Mesenchymal stem cell (in vitro differentiated cells and primary cell): ENCODE results near the gene DPYD.

Experiments used
- DNase-seq: peaks from one replicate; pipeline ENCODE4 v3.0.0-alpha.2; 2013
- H2AFZ ChIP-seq: one replicate; pipeline ENCODE4 v1.6.1; 2013; ENCODE audit warnings: low read depth, mild to moderate bottlenecking, control low read depth, inconsistent platforms, low read length, moderate library complexity
- H2AK5ac ChIP-seq: 2 replicates; pipeline ENCODE4 v1.6.1; 2013; ENCODE audit warnings: low read length, moderate library complexity, mild to moderate bottlenecking, inconsistent platforms; ENCODE audit not compliant: severe bottlenecking
- H2BK120ac ChIP-seq: one replicate; pipeline ENCODE4 v1.6.1; 2013; ENCODE audit warnings: low read depth, mild to moderate bottlenecking, inconsistent platforms, low read length, moderate library complexity
- H2BK12ac ChIP-seq, 2 experiments: one replicate each; pipeline ENCODE4 v1.6.1; 2013; ENCODE audit warnings: inconsistent platforms in 2 of 2, low read length in 2 of 2, mild to moderate bottlenecking in 2 of 2, moderate library complexity in 2 of 2, control low read depth in 1 of 2
- H2BK15ac ChIP-seq: one replicate; pipeline ENCODE4 v1.6.1; 2013; ENCODE audit warnings: mild to moderate bottlenecking, low read depth, inconsistent platforms; ENCODE audit not compliant: poor library complexity, severe bottlenecking
- H2BK5ac ChIP-seq: 2 replicates; pipeline ENCODE4 v1.6.1; 2013; ENCODE audit warnings: low read depth, mild to moderate bottlenecking, low read length, control low read depth, inconsistent platforms; ENCODE audit not compliant: poor library complexity, severe bottlenecking
- H3K14ac ChIP-seq, 2 experiments: one replicate each; pipeline ENCODE4 v1.6.1; 2013; ENCODE audit warnings: inconsistent platforms in 2 of 2, low read length in 2 of 2, control low read depth in 1 of 2, mild to moderate bottlenecking in 1 of 2, moderate library complexity in 1 of 2
- H3K18ac ChIP-seq, 2 experiments: one replicate each; pipeline ENCODE4 v1.6.1; 2013; ENCODE audit warnings: inconsistent platforms in 2 of 2, low read length in 2 of 2, control low read depth in 1 of 2, low read depth in 1 of 2, mild to moderate bottlenecking in 1 of 2
- H3K23ac ChIP-seq, 2 experiments: one replicate each; pipeline ENCODE4 v1.6.1; 2013; ENCODE audit warnings: inconsistent platforms in 2 of 2, low read length in 2 of 2, mild to moderate bottlenecking in 2 of 2, moderate library complexity in 2 of 2, control low read depth in 1 of 2
- H3K27ac ChIP-seq: 2 replicates; pipeline ENCODE4 v1.5.1; 2013; ENCODE audit warnings: mild to moderate bottlenecking, moderate library complexity, low read length, control low read depth, inconsistent platforms; ENCODE audit not compliant: poor library complexity, severe bottlenecking
- H3K27me3 ChIP-seq, 2 experiments: 2 replicates each; pipeline versions ENCODE4 v1.6.1 to v1.7.0; 2013; ENCODE audit warnings: low read length in 2 of 2, mild to moderate bottlenecking in 2 of 2, moderate library complexity in 2 of 2, control low read depth in 1 of 2, inconsistent platforms in 1 of 2; ENCODE audit not compliant: control insufficient read depth in 1 of 2, insufficient read depth in 1 of 2
- H3K36me3 ChIP-seq, 2 experiments: 2 replicates each; pipeline versions ENCODE4 v1.6.1 to v1.7.0; 2013; ENCODE audit warnings: low read length in 2 of 2, control low read depth in 1 of 2, inconsistent platforms in 1 of 2, low read depth in 1 of 2, mild to moderate bottlenecking in 1 of 2; ENCODE audit not compliant: insufficient read depth in 2 of 2, control insufficient read depth in 1 of 2
- H3K4ac ChIP-seq, 2 experiments: one replicate each; pipeline ENCODE4 v1.6.1; 2013; ENCODE audit warnings: inconsistent platforms in 2 of 2, low read length in 2 of 2, mild to moderate bottlenecking in 2 of 2, moderate library complexity in 2 of 2, control low read depth in 1 of 2, low read depth in 1 of 2
- H3K4me1 ChIP-seq: 2 replicates; pipeline ENCODE4 v1.6.1; 2013; ENCODE audit warnings: low read depth, low read length, control low read depth; ENCODE audit not compliant: control insufficient read depth, insufficient read depth
- H3K4me2 ChIP-seq: 2 replicates; pipeline ENCODE4 v1.6.1; 2013; ENCODE audit warnings: low read length, mild to moderate bottlenecking, inconsistent platforms; ENCODE audit not compliant: poor library complexity, severe bottlenecking
- H3K4me3 ChIP-seq, 2 experiments: 2 replicates each; pipeline versions ENCODE4 v1.5.1 to v1.7.0; 2013; ENCODE audit warnings: low read length in 2 of 2, mild to moderate bottlenecking in 2 of 2, control low read depth in 1 of 2, low read depth in 1 of 2; ENCODE audit not compliant: insufficient read depth in 1 of 2
- H3K79me1 ChIP-seq: replicated peaks from 2 replicates; pipeline ENCODE4 v1.6.1; 2013; ENCODE audit warnings: mild to moderate bottlenecking, control low read depth, low read length, inconsistent platforms; ENCODE audit not compliant: poor library complexity, severe bottlenecking
- H3K9ac ChIP-seq: 2 replicates; pipeline ENCODE4 v1.7.0; 2013; ENCODE audit warnings: mild to moderate bottlenecking, low read length, moderate library complexity
- H3K9me3 ChIP-seq: 2 replicates; pipeline ENCODE4 v1.7.0; 2013; ENCODE audit warnings: mild to moderate bottlenecking, low read length; ENCODE audit not compliant: control insufficient read depth
- H4K8ac ChIP-seq: one replicate; pipeline ENCODE4 v1.6.1; 2013; ENCODE audit warnings: inconsistent platforms, mild to moderate bottlenecking, low read length, moderate library complexity
- H4K91ac ChIP-seq: one replicate; pipeline ENCODE4 v1.6.1; 2013; ENCODE audit warnings: mild to moderate bottlenecking, low read length, inconsistent platforms
- WGBS: methylation state at CpG from one replicate; pipeline ENCODE4 v1.1.7; 2013; ENCODE audit warnings: mixed read lengths; 5-methylcytosine and 5-hydroxymethylcytosine counted together

Gene DPYD

DNA sequence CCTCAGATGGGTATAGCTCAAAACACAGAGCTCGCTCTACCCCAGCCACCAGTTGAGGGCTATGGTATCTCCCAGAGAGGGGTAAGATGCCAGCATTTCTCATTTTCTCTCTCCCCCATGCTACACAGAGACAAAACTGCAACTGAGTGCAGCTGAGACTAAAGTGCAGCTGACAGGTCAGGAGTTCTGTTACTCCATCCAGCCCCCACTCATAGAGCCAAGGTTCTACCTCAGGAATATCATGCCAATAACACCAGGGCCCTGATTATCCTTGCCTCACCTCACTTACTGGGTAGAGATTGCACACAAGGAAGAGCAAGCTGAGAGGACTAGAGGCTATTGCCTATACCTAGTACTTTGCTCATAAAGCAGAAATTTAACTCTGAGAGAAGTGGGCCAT lies 34.6 kb downstream of the DPYD start:
- Histone ChIP-seq H3K36me3 (peaks cover 0 to 16% of the 10 kb centered on the region in 2 experiments), H2BK120ac (no peak overlapping the region), H3K4me1 (no peaks in the 10 kb centered on the region), H3K27me3 (no peaks in the 10 kb centered on the region), H3K79me1 (peaks cover 13% of the 10 kb centered on the region), H3K9me3 (peaks cover 6% of the 10 kb centered on the region), H3K18ac (no peak overlapping the region), H2BK15ac (no peak overlapping the region), H3K4me2 (no peak overlapping the region), H3K9ac (no peak overlapping the region), H3K4me3 (no peak overlapping the region), H3K27ac (no peak overlapping the region), H2BK12ac (no peak overlapping the region), H4K91ac (no peak overlapping the region), H3K14ac (no peak overlapping the region), H3K23ac (no peak overlapping the region), H4K8ac (no peak overlapping the region), H2AK5ac (no peak overlapping the region), H2AFZ (no peak overlapping the region), H3K4ac (no peak overlapping the region), H2BK5ac (no peak overlapping the region)
- WGBS, result 96% methylated on average over 1 of the region's 1 CpG
- DNase-seq, result no peak

- Histone ChIP-seq H3K14ac (no peak overlapping the region), H4K91ac (no peak overlapping the region), H3K27me3 (no peaks in the 10 kb centered on the region), H3K4me1 (no peaks in the 10 kb centered on the region), H3K27ac (no peak overlapping the region), H3K9me3 (no peaks in the 10 kb centered on the region), H3K4ac (no peak overlapping the region), H3K36me3 (peaks cover 0 to 30% of the 10 kb centered on the region in 2 experiments), H3K4me2 (no peak overlapping the region), H3K9ac (no peak overlapping the region), H3K4me3 (no peak overlapping the region), H3K18ac (no peak overlapping the region), H2BK12ac (no peak overlapping the region), H3K23ac (no peak overlapping the region), H2BK15ac (no peak overlapping the region), H4K8ac (no peak overlapping the region), H2BK5ac (no peak overlapping the region), H2BK120ac (no peak overlapping the region), H3K79me1 (peaks cover 13% of the 10 kb centered on the region), H2AK5ac (no peak overlapping the region), H2AFZ (no peak overlapping the region)
- no peak for DNase-seq
- no CpG with 5 or more reads among the region's 1 CpG for WGBS
These were observed 37.0 kb downstream of the DPYD start for GRCh38 chr1:97883823-97884222.

DNA sequence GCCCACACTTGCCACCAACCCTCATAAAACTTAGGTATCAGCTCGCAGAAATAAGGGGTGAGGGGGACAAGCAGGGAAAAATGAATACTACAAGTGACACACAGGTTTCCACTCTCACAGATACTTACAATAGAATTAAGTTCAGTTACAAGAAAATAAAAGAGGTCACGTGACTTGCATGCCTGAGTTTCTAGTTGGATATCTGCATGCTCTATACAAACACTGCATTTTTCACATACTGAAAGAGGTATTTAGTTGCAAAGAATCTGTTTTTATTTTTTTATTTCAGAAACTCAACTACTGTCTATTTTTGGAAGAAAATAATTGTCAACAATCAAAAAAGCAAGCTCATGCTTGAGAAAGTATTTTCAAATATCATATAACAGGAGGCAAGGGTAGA lies 43.5 kb downstream of the DPYD start:
- no peak overlapping the region for H4K8ac ChIP-seq
- no peak overlapping the region for H3K18ac ChIP-seq
- H3K4me2 ChIP-seq, result no peak overlapping the region
- H2AK5ac ChIP-seq, result no peak overlapping the region
- H2BK15ac ChIP-seq, result no peak overlapping the region
- H3K14ac ChIP-seq, result no peak overlapping the region
- peaks cover 5% of the 10 kb centered on the region for H3K79me1 ChIP-seq
- no peak overlapping the region for H3K4me3 ChIP-seq
- no peak overlapping the region for H3K9ac ChIP-seq
- no peak overlapping the region for H2AFZ ChIP-seq
- DNase-seq, result no peak
- no peaks in the 10 kb centered on the region for H3K9me3 ChIP-seq
- H2BK12ac ChIP-seq, result no peak overlapping the region
- no peak overlapping the region for H3K4ac ChIP-seq
- no peak overlapping the region for H2BK120ac ChIP-seq
- WGBS, result no CpG with 5 or more reads among the region's 2 CpGs
- H3K4me1 ChIP-seq, result no peaks in the 10 kb centered on the region
- H3K36me3 ChIP-seq, result peaks cover 0 to 36% of the 10 kb centered on the region in 2 experiments
- H3K23ac ChIP-seq, result no peak overlapping the region
- no peak overlapping the region for H3K27ac ChIP-seq
- H2BK5ac ChIP-seq, result no peak overlapping the region
- H4K91ac ChIP-seq, result no peak overlapping the region
- no peaks in the 10 kb centered on the region for H3K27me3 ChIP-seq

DNA sequence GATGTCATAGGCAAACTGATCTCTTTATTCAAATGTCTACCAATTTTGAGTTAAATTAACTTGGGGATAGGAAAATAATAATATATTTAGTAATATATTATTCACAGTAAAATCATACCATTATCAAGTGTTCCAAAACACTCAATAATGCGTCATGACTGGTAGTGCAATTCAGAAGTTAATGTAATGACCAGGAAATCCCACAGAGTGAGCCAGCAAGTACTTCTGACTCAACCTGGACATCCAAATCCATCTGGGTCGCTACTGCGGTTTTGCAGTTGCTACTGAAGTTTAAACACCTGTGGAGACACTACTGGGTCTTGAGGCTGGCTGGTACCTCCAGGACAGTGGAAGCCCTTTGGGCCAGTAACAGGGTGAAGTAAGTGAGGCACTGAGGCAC lies 44.8 kb downstream of the DPYD start:
- WGBS, result 95% methylated on average over 3 of the region's 3 CpGs
- Histone ChIP-seq H3K79me1 (peaks cover 5% of the 10 kb centered on the region), H2BK120ac (no peak overlapping the region), H2AK5ac (no peak overlapping the region), H3K4me1 (no peaks in the 10 kb centered on the region), H3K4me2 (no peak overlapping the region), H3K23ac (no peak overlapping the region), H2BK5ac (no peak overlapping the region), H3K4me3 (no peak overlapping the region), H3K9me3 (no peaks in the 10 kb centered on the region), H4K8ac (no peak overlapping the region), H3K14ac (no peak overlapping the region), H3K36me3 (peaks cover 0 to 26% of the 10 kb centered on the region in 2 experiments), H3K27ac (no peak overlapping the region), H3K9ac (no peak overlapping the region), H2BK12ac (no peak overlapping the region), H4K91ac (no peak overlapping the region), H2BK15ac (no peak overlapping the region), H3K4ac (no peak overlapping the region), H3K27me3 (no peaks in the 10 kb centered on the region), H2AFZ (no peak overlapping the region), H3K18ac (no peak overlapping the region)
- DNase-seq, result no peak
